ENCODE data around the gene DESI1. TPM values are rescaled to one million over a fixed set of nuclear protein-coding genes. Genes with fewer than 3 reads are reported as not detected.

DESI1 gene
- total RNA-seq, 1 experiment from 2014 or later: 40.8 TPM

- H3K79me2 ChIP-seq (ENCODE audit: insufficient read depth, low read length): no peaks in the 10 kb centered on the region
- peaks cover 0 to 11% of the 10 kb centered on the region in 2 experiments; a peak in 2 of 4 replicates for H3K4me1 ChIP-seq (ENCODE audit: control insufficient read depth in 1 of 2, insufficient read depth in 2 of 2, low read length in 2 of 2)
- H3K36me3 ChIP-seq (ENCODE audit: control insufficient read depth in 1 of 2, insufficient read depth in 2 of 2, low read length in 2 of 2): peaks cover 6 to 12% of the 10 kb centered on the region in 2 experiments; a peak in 3 of 4 replicates
- no peaks in the 10 kb centered on the region for H3K9me3 ChIP-seq (ENCODE audit: control insufficient read depth in 1 of 2, insufficient read depth in 1 of 2, low read depth in 1 of 2, low read length in 2 of 2)
- ChIA-PET POLR2A (no interaction called here), CTCF (interaction anchor here (0.6 kb wide), 1 partner anchor 80 kb away, joined by 3 read pairs; no protein-coding TSS in a partner anchor), RAD21 (ENCODE audit: low non-redundant PET in 1 of 2, low total read pairs in 2 of 2, uncharacterized antibody in 2 of 2, unreplicated experiment in 2 of 2) (no interaction called here)
- TF ChIP-seq YY1 (IDR thresholded peaks at IDR 0.05; ENCODE audit: extremely low read depth, insufficient replicate concordance, low read depth, low read length) (no peak), SRF (IDR thresholded peaks at IDR 0.05; ENCODE audit: low read depth) (no peak), ZBTB33 (IDR thresholded peaks at IDR 0.05; ENCODE audit: extremely low read depth, insufficient replicate concordance, low read length) (no peak), CBX3 (IDR thresholded peaks at IDR 0.05; ENCODE audit: low read depth) (no peak), POLR2AphosphoS5 (IDR thresholded peaks at IDR 0.05; ENCODE audit: low read depth, low read length) (no peak), MAX (IDR thresholded peaks at IDR 0.05) (no peak), POLR2A (IDR thresholded peaks at IDR 0.05; ENCODE audit: borderline replicate concordance, extremely low read depth, insufficient read depth, insufficient read length) (no peak), EZH2phosphoT487 (IDR thresholded peaks at IDR 0.05; ENCODE audit: borderline replicate concordance) (no peak), FOSL1 (IDR thresholded peaks at IDR 0.05; ENCODE audit: low read depth) (no peak), ZNF274 (IDR thresholded peaks at IDR 0.05; ENCODE audit: low read depth, low read length) (no peak), TCF7L2 (IDR thresholded peaks at IDR 0.05; ENCODE audit: borderline replicate concordance, extremely low read depth, insufficient read depth, insufficient read length) (no peak), RAD21 (IDR thresholded peaks at IDR 0.05; ENCODE audit: low read depth) (no peak), CEBPB (IDR thresholded peaks at IDR 0.05; ENCODE audit: low read depth) (no peak), REST (IDR thresholded peaks at IDR 0.05; ENCODE audit: low read depth) (no peak)
- BruUV-seq (replicated peaks): no TSS peak
- no peak for ATAC-seq
- no peak overlapping the region for H3K4me2 ChIP-seq (ENCODE audit: low read length)
- intact Hi-C loops (cut with micrococcal nuclease): no loop called here
- H3K4me3 ChIP-seq (replicated peaks in 1 of 2; ENCODE audit: low read depth in 1 of 2, low read length in 2 of 2): no peak overlapping the region
- no peak overlapping the region for H3K27ac ChIP-seq (ENCODE audit: low read depth, low read length)
- H3K9me2 ChIP-seq (ENCODE audit: insufficient read depth): no peaks in the 10 kb centered on the region
- H2AFZ ChIP-seq (ENCODE audit: low read depth, low read length, poor library complexity, severe bottlenecking): no peak overlapping the region
- H3K27me3 ChIP-seq (ENCODE audit: insufficient read depth, low read length): no peaks in the 10 kb centered on the region
- no peaks in the 10 kb centered on the region for H4K20me1 ChIP-seq (ENCODE audit: insufficient read depth)
- H3K9ac ChIP-seq (ENCODE audit: low read length): no peak overlapping the region
- DNase-seq (ENCODE audit: low read depth, low spot score): no peak
Measured at GRCh38 chr22:41600976-41601375, 19.9 kb downstream of the DESI1 start.

Data from HCT116 (cell line).